SK-N-SH treated with all-trans-retinoic acid at 6 μM for 48 hours (cell line): ENCODE results near the gene EML1.

Source experiments
- ATAC-seq: fragments of 200-7000 bp; cut with Tn5 transposase; 3 replicates; pipeline ENCODE4 v1.9.1; 2020; ENCODE audit warnings: mild to moderate bottlenecking, moderate library complexity
- ARNTL ChIP-seq: fragments of 450-650 bp; formaldehyde crosslinking; IDR thresholded peaks from 2 replicates; pipeline ENCODE4 v1.5.0; 2020; ENCODE audit warnings: low read depth, mild to moderate bottlenecking, moderate library complexity, borderline replicate concordance
- BACH2 ChIP-seq: fragments of 250-450 bp; sonication (Bioruptor Pico); IDR thresholded peaks from 2 replicates; pipeline ENCODE4 v1.9.0; 2021; ENCODE audit warnings: mild to moderate bottlenecking, borderline replicate concordance
- ESRRG ChIP-seq: fragments of 250-450 bp; sonication (Bioruptor Pico); IDR thresholded peaks from 2 replicates; pipeline ENCODE4 v1.6.1; 2021; ENCODE audit warnings: mild to moderate bottlenecking
- GLIS3 ChIP-seq: fragments of 250-450 bp; sonication (Bioruptor Pico); IDR thresholded peaks from 2 replicates; pipeline ENCODE4 v1.5.0; 2020; ENCODE audit warnings: mild to moderate bottlenecking, moderate library complexity
- ISL1 ChIP-seq: fragments of 250-450 bp; sonication (Bioruptor Pico); IDR thresholded peaks from 2 replicates; pipeline ENCODE4 v2.1.2; 2022; ENCODE audit warnings: mild to moderate bottlenecking, moderate library complexity
- OSR1 ChIP-seq: fragments of 250-450 bp; sonication (Bioruptor Pico); IDR thresholded peaks from 2 replicates; pipeline ENCODE4 v1.8.0; 2022; ENCODE audit warnings: moderate library complexity, mild to moderate bottlenecking, inconsistent platforms
- PPARA ChIP-seq: fragments of 250-450 bp; sonication (Bioruptor Pico); IDR thresholded peaks from 2 replicates; pipeline ENCODE4 v1.5.0; 2020; ENCODE audit warnings: mild to moderate bottlenecking, borderline replicate concordance
- RARB ChIP-seq: fragments of 250-450 bp; sonication (Bioruptor Pico); IDR thresholded peaks from 2 replicates; pipeline ENCODE4 v1.8.0; 2021; ENCODE audit warnings: mild to moderate bottlenecking, moderate library complexity
- SNAI2 ChIP-seq: fragments of 250-450 bp; sonication (Bioruptor Pico); IDR thresholded peaks from 2 replicates; pipeline ENCODE4 v1.5.0; 2020; ENCODE audit warnings: mild to moderate bottlenecking, moderate library complexity
- TCF4 ChIP-seq: fragments of 250-450 bp; sonication (Bioruptor Pico); IDR thresholded peaks from 2 replicates; pipeline ENCODE4 v1.8.0; 2021; ENCODE audit warnings: mild to moderate bottlenecking, moderate library complexity, borderline replicate concordance
- TOX ChIP-seq: fragments of 250-450 bp; sonication (Bioruptor Pico); IDR thresholded peaks from 2 replicates; pipeline ENCODE4 v1.8.0; 2021; ENCODE audit warnings: mild to moderate bottlenecking, moderate library complexity, borderline replicate concordance
- ZFP3 ChIP-seq: fragments of 250-450 bp; sonication (Bioruptor Pico); IDR thresholded peaks from 2 replicates; pipeline ENCODE4 v1.5.0; 2020; ENCODE audit warnings: mild to moderate bottlenecking, moderate library complexity
- ZNF565 ChIP-seq: fragments of 450-650 bp; formaldehyde crosslinking; conservative IDR thresholded peaks from 2 replicates; pipeline ENCODE4 v1.5.0; 2020; ENCODE audit warnings: low read depth, mild to moderate bottlenecking, moderate library complexity
- ZNF70 ChIP-seq: fragments of 450-650 bp; formaldehyde crosslinking; IDR thresholded peaks from 2 replicates; pipeline ENCODE4 v1.5.0; 2020; ENCODE audit warnings: mild to moderate bottlenecking, moderate library complexity
- ZNF8 ChIP-seq: fragments of 450-650 bp; formaldehyde crosslinking; IDR thresholded peaks from 2 replicates; pipeline ENCODE4 v1.5.0; 2020; ENCODE audit warnings: mild to moderate bottlenecking, moderate library complexity
- TF ChIP-seq, protein P1 (sequence below): fragments of 250-450 bp; sonication (Bioruptor Pico); IDR thresholded peaks from 2 replicates; pipeline ENCODE4 v1.8.0; 2020; ENCODE audit warnings: mild to moderate bottlenecking, moderate library complexity, borderline replicate concordance
- TF ChIP-seq, protein P2 (sequence below): fragments of 250-450 bp; sonication (Bioruptor Pico); IDR thresholded peaks from 2 replicates; pipeline ENCODE4 v1.5.1; 2020; ENCODE audit warnings: low read depth, mild to moderate bottlenecking, moderate library complexity
- TF ChIP-seq, protein P3 (sequence below): fragments of 250-450 bp; sonication (Bioruptor Pico); IDR thresholded peaks from 2 replicates; pipeline ENCODE4 v1.5.0; 2020; ENCODE audit warnings: mild to moderate bottlenecking, moderate library complexity

The EML1 gene

DNA sequence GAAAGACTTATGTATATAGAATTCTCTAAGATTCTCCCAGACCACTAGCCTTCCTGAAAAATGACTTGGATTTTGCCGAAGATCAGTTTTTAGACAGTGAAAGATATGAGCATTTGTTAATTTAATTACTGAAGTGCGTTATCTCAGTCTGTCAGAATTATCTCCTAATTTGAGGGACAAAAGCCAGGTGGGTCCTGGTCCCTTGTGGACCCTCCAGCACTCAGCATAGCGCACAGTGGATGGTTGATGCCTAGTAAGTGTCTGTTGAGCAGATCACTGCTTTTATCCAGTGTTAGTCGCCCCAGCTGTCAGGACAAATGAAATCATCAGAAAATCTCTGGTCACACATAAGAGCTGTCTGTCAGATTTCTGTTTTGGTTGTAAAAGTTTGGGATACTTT lies 80.4 kb downstream of the EML1 start:
- TF ChIP-seq, protein P1, sequence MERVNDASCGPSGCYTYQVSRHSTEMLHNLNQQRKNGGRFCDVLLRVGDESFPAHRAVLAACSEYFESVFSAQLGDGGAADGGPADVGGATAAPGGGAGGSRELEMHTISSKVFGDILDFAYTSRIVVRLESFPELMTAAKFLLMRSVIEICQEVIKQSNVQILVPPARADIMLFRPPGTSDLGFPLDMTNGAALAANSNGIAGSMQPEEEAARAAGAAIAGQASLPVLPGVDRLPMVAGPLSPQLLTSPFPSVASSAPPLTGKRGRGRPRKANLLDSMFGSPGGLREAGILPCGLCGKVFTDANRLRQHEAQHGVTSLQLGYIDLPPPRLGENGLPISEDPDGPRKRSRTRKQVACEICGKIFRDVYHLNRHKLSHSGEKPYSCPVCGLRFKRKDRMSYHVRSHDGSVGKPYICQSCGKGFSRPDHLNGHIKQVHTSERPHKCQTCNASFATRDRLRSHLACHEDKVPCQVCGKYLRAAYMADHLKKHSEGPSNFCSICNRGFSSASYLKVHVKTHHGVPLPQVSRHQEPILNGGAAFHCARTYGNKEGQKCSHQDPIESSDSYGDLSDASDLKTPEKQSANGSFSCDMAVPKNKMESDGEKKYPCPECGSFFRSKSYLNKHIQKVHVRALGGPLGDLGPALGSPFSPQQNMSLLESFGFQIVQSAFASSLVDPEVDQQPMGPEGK (CRISPR knock-in tag), result no peak
- peak; percentile 93 for TF ChIP-seq TCF4 (CRISPR knock-in tag)
- no peak for TF ChIP-seq ZNF8 (CRISPR knock-in tag)
- TF ChIP-seq, protein P2, sequence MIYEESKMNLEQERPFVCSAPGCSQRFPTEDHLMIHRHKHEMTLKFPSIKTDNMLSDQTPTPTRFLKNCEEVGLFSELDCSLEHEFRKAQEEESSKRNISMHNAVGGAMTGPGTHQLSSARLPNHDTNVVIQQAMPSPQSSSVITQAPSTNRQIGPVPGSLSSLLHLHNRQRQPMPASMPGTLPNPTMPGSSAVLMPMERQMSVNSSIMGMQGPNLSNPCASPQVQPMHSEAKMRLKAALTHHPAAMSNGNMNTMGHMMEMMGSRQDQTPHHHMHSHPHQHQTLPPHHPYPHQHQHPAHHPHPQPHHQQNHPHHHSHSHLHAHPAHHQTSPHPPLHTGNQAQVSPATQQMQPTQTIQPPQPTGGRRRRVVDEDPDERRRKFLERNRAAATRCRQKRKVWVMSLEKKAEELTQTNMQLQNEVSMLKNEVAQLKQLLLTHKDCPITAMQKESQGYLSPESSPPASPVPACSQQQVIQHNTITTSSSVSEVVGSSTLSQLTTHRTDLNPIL (CRISPR knock-in tag), result 0 out of 2 replicates have a peak, but pooled peaks have one; percentile 26
- TF ChIP-seq, protein P3, sequence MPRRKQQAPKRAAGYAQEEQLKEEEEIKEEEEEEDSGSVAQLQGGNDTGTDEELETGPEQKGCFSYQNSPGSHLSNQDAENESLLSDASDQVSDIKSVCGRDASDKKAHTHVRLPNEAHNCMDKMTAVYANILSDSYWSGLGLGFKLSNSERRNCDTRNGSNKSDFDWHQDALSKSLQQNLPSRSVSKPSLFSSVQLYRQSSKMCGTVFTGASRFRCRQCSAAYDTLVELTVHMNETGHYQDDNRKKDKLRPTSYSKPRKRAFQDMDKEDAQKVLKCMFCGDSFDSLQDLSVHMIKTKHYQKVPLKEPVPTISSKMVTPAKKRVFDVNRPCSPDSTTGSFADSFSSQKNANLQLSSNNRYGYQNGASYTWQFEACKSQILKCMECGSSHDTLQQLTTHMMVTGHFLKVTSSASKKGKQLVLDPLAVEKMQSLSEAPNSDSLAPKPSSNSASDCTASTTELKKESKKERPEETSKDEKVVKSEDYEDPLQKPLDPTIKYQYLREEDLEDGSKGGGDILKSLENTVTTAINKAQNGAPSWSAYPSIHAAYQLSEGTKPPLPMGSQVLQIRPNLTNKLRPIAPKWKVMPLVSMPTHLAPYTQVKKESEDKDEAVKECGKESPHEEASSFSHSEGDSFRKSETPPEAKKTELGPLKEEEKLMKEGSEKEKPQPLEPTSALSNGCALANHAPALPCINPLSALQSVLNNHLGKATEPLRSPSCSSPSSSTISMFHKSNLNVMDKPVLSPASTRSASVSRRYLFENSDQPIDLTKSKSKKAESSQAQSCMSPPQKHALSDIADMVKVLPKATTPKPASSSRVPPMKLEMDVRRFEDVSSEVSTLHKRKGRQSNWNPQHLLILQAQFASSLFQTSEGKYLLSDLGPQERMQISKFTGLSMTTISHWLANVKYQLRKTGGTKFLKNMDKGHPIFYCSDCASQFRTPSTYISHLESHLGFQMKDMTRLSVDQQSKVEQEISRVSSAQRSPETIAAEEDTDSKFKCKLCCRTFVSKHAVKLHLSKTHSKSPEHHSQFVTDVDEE (CRISPR knock-in tag), result peak; percentile 97
- peak; percentile 80 for TF ChIP-seq GLIS3 (CRISPR knock-in tag)
- TF ChIP-seq ESRRG (CRISPR knock-in tag), result 0 out of 2 replicates have a peak, but pooled peaks have one; percentile 64
- peak; percentile 70 for TF ChIP-seq ISL1 (CRISPR knock-in tag)
- TF ChIP-seq TOX (CRISPR knock-in tag), result no peak
- no peak for TF ChIP-seq PPARA (CRISPR knock-in tag)
- no peak for TF ChIP-seq ARNTL (CRISPR knock-in tag)
- no peak for TF ChIP-seq OSR1
- peak; percentile 46; the same call in 1 of the 3 replicates for ATAC-seq

DNA sequence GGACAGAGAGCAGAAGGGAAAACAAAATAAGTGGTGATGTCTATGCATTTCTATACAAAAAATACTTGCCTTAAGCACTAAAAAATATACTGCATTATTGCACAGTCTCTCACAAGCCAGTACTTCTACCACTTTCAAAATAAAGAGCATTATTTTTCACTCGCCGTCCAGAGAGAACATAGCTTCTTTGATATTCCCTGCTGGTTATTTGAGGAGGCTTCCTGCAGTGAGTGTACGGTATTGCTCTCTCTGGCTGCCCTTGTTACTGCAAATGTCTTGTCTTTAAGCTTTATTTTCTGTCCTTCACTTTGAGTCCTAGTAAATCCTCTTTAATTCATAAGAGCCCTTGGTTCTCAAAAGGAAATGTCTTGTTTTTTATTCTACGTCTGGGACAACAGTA lies 81.1 kb downstream of the EML1 start:
- ATAC-seq, result no peak
- no peak for TF ChIP-seq ZFP3
- no peak for TF ChIP-seq ESRRG (CRISPR knock-in tag)
- TF ChIP-seq, protein P2 (CRISPR knock-in tag), result no peak
- TF ChIP-seq, protein P3 (CRISPR knock-in tag), result no peak
- no peak for TF ChIP-seq OSR1
- no peak for TF ChIP-seq ZNF8 (CRISPR knock-in tag)
- TF ChIP-seq GLIS3 (CRISPR knock-in tag), result no peak
- no peak for TF ChIP-seq ZNF565
- no peak for TF ChIP-seq BACH2 (CRISPR knock-in tag)
- TF ChIP-seq PPARA (CRISPR knock-in tag), result no peak
- no peak for TF ChIP-seq ZNF70 (CRISPR knock-in tag)
- TF ChIP-seq, all 23 proteins: peak for 0

DNA sequence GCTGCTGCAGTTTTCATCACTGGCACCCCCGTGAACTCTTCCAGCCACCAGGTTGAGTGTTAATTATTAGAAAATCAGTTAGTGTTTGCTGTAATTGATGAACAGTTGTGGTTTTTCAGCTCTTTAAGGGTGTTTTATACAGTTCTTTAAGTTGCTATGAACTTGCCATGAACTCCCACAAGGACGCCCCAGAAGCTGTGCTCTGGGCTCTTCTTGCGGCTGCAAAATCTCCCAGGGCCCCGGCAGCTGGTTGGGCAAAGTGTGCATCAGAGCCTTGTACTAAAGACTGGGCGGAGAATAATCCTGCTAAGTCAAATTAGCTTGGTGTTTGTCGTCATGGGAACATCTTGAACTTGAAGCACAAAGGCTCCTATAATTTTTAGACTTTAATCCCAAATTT lies 82.2 kb downstream of the EML1 start:
- TF ChIP-seq BACH2 (CRISPR knock-in tag) (no peak), RARB (CRISPR knock-in tag) (no peak), GLIS3 (CRISPR knock-in tag) (no peak), ZNF565 (no peak), SNAI2 (no peak), ISL1 (CRISPR knock-in tag) (no peak)
- no peak for ATAC-seq
